Astrocyte of the cerebellum (primary cell): ENCODE results near the gene STBD1.

Experiments used
- DNase-seq: peaks from one replicate; pipeline ENCODE4 v3.0.0-alpha.2; 2011; ENCODE audit warnings: low read depth
- H3K4me3 ChIP-seq: 2 replicates; pipeline ENCODE4 v1.5.1; 2011; ENCODE audit warnings: mild to moderate bottlenecking, low read depth, low read length, moderate library complexity
- in situ Hi-C: cut with HindIII; loops from 2 replicates; pipeline ENCODE4 v1.10.0; 2017; ENCODE audit warnings: low sequenced_read_pairs
- TF ChIP-seq, protein P1 (sequence below): IDR thresholded peaks from 2 replicates; pipeline ENCODE4 v1.5.1; 2012; ENCODE audit warnings: low read length, low read depth, moderate library complexity, mild to moderate bottlenecking; ENCODE audit errors: missing control alignments

Gene STBD1

DNA sequence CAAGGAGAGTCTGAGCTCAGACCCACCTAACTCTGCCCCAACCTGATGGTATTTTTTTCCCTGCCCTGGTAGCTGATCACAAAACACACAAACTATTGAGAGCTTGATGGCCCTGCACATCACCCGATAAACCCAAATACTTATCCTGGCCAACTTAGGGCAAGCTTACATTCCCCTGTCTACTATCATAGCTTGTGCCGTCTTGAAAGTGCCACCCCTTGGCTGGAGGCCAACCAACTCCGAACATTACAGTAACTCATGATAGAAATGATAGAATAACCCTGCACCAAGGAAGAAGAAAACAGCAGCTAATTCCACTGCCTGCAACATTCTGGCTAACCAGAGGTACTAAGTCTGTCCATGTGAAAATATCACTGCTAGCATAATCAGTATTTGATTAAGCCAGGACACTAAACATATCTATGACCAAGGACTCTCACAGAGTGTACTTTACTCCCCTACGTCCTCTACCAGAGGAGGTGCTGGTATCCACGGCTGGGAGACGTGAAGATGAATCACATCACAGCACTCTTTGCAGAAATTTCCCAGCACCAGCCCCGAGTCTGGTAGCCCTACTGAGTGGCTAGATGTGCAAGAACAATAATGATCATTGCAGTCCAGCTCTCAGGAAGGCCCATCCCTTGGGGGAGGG lies 8.9 kb downstream of the STBD1 start:
- H3K4me3 ChIP-seq, result no peak overlapping the region
- no peak for DNase-seq
- in situ Hi-C loops, result no loop called here
- TF ChIP-seq, protein P1, sequence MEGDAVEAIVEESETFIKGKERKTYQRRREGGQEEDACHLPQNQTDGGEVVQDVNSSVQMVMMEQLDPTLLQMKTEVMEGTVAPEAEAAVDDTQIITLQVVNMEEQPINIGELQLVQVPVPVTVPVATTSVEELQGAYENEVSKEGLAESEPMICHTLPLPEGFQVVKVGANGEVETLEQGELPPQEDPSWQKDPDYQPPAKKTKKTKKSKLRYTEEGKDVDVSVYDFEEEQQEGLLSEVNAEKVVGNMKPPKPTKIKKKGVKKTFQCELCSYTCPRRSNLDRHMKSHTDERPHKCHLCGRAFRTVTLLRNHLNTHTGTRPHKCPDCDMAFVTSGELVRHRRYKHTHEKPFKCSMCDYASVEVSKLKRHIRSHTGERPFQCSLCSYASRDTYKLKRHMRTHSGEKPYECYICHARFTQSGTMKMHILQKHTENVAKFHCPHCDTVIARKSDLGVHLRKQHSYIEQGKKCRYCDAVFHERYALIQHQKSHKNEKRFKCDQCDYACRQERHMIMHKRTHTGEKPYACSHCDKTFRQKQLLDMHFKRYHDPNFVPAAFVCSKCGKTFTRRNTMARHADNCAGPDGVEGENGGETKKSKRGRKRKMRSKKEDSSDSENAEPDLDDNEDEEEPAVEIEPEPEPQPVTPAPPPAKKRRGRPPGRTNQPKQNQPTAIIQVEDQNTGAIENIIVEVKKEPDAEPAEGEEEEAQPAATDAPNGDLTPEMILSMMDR, result no peak

DNA sequence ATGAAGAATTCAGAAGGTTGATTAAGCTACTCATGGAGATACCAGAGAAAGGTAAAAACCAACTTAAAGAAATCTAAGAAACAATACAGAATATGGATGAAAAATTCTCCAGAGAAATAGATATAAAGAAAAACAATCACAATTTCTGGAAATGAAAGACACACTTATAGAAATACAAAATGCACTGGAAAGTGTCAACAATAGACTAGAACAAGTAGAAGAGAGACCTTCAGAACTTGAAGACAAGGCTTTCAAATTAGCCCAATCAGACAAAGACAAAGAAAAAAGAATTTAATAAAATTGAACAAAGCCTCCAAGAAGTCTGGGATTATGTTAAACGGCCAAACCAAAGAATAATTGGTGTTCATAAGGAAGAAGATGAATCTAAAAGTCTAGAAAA lies 9.6 kb downstream of the STBD1 start:
- DNase-seq, result no peak
- in situ Hi-C loops, result no loop called here
- no peak overlapping the region for H3K4me3 ChIP-seq
- TF ChIP-seq, protein P1, result no peak

DNA sequence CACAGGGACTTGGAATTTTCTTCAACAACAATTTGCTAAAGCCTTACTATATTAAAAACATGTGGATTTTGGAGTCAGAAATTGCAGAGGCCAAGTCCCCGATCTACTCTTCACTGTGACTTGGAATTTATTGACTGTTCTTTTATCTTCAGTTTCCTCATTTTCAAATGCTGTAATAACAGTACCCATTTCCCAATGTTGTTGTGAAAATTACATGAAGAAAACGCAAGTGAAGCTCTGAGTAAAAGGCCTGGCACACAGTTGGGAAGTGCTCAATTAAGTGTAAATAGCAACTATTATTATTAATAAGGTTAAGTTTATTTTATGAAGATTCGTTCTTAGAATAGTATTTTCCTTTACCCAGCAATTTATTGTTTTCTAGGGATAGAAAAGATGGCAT lies 15.7 kb downstream of the STBD1 start:
- TF ChIP-seq, protein P1, result no peak
- in situ Hi-C loops, result no loop called here
- no peak overlapping the region for H3K4me3 ChIP-seq
- no peak for DNase-seq

DNA sequence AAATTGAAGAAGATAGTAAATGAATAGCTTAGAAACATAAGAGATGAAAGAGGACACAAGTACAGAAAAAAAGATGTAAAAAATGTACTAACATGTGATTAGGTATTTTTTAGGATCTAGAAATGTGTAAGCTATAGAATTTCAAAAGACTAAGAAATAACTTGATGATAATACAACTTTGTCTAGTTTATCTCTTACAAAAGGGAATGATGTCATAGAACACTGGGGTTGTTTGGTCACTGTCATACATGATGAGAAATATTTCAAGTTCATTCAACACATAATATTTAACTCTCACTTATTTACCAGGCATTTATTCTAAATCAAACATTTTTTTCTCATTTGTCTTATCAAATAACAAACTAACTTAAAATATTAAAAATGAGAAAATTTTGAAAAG lies 18.5 kb downstream of the STBD1 start:
- no peak overlapping the region for H3K4me3 ChIP-seq
- DNase-seq, result no peak
- in situ Hi-C loops, result loop anchor here (5.0 kb wide), 1 partner anchor 47 kb away; no protein-coding TSS in a partner anchor
- TF ChIP-seq, protein P1, result no peak

DNA sequence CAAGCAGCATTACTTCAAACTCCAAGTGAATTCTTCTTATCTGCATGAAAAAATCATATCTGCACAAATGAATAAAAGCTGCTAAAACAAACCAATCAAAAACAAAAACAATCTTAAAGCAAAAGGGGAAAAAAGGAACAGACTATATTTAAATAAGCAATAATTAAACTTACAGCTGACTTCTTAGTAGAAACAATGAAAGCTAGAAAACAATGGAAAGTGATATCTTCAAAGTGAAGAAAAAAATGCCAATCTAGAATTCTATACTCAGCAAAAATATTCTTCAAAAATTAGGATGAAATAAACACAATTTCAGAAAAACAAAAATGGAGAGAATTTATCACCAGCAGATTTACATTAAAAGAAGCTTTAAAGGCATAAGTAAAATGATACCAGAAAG lies 20.0 kb downstream of the STBD1 start:
- H3K4me3 ChIP-seq, result no peak overlapping the region
- TF ChIP-seq, protein P1, result no peak
- in situ Hi-C loops, result loop anchor here (5.0 kb wide), 1 partner anchor 46 kb away; no protein-coding TSS in a partner anchor
- no peak for DNase-seq

DNA sequence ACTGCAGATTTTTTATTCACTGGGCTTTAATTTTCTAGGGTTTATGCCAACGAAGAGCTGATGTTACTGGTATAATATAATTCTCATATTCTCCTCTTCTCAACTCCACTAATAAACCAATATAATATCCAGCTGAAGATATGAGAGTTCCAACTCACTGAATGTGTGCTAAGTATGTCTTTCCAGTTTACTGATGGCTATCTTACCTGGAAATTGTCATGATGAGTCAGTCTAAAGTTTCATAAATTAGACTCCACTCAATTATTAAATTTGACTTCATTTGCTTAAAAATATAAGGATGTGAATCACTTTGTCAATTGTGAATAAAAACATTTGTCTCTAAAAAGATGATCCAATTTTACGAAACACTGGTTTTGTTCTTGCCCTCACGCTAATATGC lies 28.4 kb downstream of the STBD1 start:
- TF ChIP-seq, protein P1, result no peak
- no peak overlapping the region for H3K4me3 ChIP-seq
- no peak for DNase-seq
- in situ Hi-C loops, result no loop called here
